ENCODE measurements around the gene CD80.

GRCh38 chr3:119518026-119518425 lies 41.4 kb downstream of the CD80 start:
- TF ChIP-seq ZNF217 (IDR thresholded peaks at IDR 0.05) (no peak), EZH2 (IDR thresholded peaks at IDR 0.05; ENCODE audit: borderline replicate concordance, control insufficient read depth, low read depth, low read length) (no peak), POLR2A (IDR thresholded peaks at IDR 0.05; ENCODE audit: low read depth, low read length) (no peak)
